HG03108 (cell line): Measurements from ENCODE around the gene GGT6.

ENCODE experiments used
- ATAC-seq: cut with Tn5 transposase; IDR thresholded peaks from one replicate; pipeline ENCODE4 v1.9.1; 2021; ENCODE audit warnings: moderate library complexity; ENCODE audit not compliant: unreplicated experiment

GGT6 gene

DNA sequence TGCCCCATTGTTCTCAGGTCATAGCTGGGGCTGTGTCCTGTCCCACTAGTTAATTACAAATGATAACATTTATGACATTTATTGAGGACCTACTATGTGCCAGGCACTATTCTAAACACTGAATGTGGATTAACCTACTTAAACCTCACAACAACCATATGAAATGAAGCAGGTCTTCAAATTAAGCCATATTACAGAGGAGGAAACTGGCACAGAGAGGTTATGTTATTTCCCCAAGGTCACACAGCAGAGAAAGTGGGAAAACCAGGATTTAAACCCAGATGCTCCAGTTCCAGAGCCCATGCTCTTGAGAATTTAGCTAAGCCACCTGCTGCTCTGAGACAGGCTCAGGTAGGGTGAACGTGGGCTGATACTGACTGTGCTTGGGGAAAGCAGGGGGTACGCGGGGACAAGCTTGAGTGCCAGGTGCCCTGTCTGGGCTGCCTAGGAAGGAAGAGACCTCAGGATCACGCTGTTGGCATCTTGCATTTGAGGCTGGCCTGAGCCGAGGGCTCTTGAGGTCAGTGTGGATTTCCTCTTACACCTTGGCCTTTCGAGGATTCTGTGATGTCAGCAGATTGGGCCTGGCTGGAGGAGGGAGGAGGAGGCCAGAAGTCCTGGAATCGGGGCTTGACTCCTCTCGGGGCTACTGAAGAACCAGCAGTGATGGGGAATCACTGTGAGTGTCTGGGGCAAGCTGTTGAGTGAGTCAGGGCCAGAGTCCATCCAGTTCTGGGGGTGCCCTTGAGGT is 52.8 kb downstream of the GGT6 start:
- no peak for ATAC-seq
